Adipocyte (in vitro differentiated cells): ENCODE results near the gene SLC35F3.

Experiments used
- DNase-seq: peaks from one replicate; pipeline ENCODE4 v3.0.0-alpha.2; 2015; ENCODE audit warnings: low read depth
- H3K27me3 ChIP-seq: replicated peaks from 2 replicates; pipeline ENCODE4 v1.7.0; 2013; ENCODE audit warnings: mild to moderate bottlenecking, low read length, moderate library complexity; ENCODE audit not compliant: control insufficient read depth, insufficient read depth
- H3K36me3 ChIP-seq: 2 replicates; pipeline ENCODE4 v1.7.0; 2013; ENCODE audit warnings: low read length, mild to moderate bottlenecking, moderate library complexity; ENCODE audit not compliant: control insufficient read depth, insufficient read depth, severe bottlenecking
- H3K4me1 ChIP-seq: 2 replicates; pipeline ENCODE4 v1.7.0; 2013; ENCODE audit warnings: mild to moderate bottlenecking, low read length, moderate library complexity; ENCODE audit not compliant: control insufficient read depth, insufficient read depth
- H3K4me3 ChIP-seq: 2 replicates; pipeline ENCODE4 v1.7.0; 2013; ENCODE audit warnings: mild to moderate bottlenecking, low read length, moderate library complexity
- H3K9ac ChIP-seq: 2 replicates; pipeline ENCODE4 v1.7.0; 2013; ENCODE audit warnings: mild to moderate bottlenecking, low read length, moderate library complexity
- H3K9me3 ChIP-seq: 2 replicates; pipeline ENCODE4 v1.7.0; 2013; ENCODE audit warnings: mild to moderate bottlenecking, low read length, moderate library complexity; ENCODE audit not compliant: control insufficient read depth

SLC35F3 gene

DNA sequence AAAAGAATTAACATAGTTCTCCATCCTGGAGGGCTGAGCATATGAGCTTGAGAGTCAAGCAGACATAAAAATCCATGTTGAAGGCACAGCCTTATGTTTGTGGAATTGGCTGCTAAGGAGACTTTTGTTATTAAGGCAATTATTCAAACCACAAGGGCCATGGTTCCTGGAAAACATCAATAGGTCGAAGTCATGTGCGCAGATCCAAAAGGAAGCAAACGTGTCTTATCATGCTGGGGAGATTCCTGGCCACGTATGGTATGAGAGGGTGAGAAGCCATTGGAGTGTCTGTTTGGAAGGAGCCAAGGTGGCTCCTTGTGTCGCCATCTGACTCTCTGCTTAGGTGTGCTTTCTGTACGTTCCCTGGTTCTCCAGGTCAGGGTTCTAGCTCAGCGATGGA is 406.9 kb downstream of the SLC35F3 start:
- H3K4me1 ChIP-seq: peaks cover 4% of the 10 kb centered on the region
- no peak overlapping the region for H3K4me3 ChIP-seq
- H3K27me3 ChIP-seq: peaks cover 4% of the 10 kb centered on the region
- H3K9ac ChIP-seq: no peak overlapping the region
- DNase-seq: no peak
- H3K9me3 ChIP-seq: no peaks in the 10 kb centered on the region
- no peaks in the 10 kb centered on the region for H3K36me3 ChIP-seq

DNA sequence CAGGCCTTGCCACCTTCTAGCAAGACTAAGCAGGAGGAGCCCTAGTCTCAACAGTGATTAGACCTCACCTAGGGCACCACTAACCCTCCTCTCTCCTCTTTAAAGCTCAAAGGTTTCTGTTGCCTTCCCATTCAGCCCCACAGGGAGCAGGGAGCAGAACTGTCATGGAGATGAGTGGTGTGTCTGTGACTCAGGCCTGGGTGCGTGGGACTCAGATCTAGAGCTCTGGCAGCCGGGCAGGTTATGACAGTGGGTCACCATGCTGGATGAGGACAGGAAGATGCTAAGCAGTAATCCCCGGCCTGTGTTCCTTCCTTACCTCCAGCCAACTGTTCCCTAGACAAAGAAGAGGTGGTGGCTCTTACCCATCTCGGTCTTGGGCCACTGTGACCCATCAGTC is 408.7 kb downstream of the SLC35F3 start:
- H3K27me3 ChIP-seq: peaks cover 12% of the 10 kb centered on the region
- DNase-seq: no peak

DNA sequence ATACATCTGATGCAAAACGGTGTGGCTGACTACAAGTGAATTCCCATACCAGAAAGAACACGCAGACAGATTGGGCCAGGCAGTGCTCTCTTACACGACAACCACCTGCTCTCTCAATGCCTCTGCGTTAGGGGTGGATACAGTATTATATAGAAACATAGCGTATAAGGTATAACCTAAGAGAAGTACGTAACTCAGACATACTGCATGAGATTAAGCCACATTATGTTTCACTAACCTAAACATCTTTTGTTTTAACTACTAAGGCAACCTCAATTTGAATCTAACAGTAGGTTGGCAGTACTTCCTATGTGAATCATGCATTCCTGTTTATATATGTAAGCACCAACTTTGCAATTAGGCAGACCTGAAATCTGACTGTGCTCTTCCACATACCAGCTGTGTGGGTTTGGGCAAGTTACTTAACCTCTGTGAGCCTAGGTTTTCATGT is 410.6 kb downstream of the SLC35F3 start:
- Histone ChIP-seq H3K27me3 (peaks cover 23% of the 10 kb centered on the region), H3K4me1 (peaks cover 2% of the 10 kb centered on the region), H3K36me3 (no peaks in the 10 kb centered on the region), H3K9me3 (no peaks in the 10 kb centered on the region), H3K9ac (no peak overlapping the region), H3K4me3 (no peak overlapping the region)
- peak; percentile 46 for DNase-seq

More for the DNA sequence above, 408.7 kb downstream of the SLC35F3 start:
- Histone ChIP-seq H3K36me3 (no peaks in the 10 kb centered on the region), H3K4me1 (peaks cover 4% of the 10 kb centered on the region), H3K9ac (no peak overlapping the region), H3K9me3 (no peaks in the 10 kb centered on the region), H3K4me3 (no peak overlapping the region)

DNA sequence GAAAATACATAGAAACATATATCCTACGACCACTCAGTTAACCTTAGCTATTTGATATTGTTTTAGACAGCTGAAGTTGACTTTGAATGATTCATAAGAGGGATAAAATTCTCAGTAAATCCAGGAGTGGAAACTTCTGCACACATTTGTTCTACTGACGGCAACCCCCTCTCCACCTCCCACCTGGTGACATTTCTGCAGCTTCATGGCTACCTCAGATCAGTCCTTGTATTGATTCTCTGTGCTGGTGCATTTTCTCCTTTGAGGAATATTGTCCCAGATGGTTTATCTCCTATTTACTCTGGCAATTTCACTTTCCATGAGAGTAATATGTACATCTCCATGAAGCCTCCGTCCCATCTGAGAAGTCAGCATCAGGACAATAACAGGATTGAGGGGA is 411.1 kb downstream of the SLC35F3 start:
- Histone ChIP-seq H3K4me3 (no peak overlapping the region), H3K9me3 (no peaks in the 10 kb centered on the region), H3K36me3 (no peaks in the 10 kb centered on the region), H3K27me3 (peaks cover 27% of the 10 kb centered on the region), H3K9ac (no peak overlapping the region), H3K4me1 (no peaks in the 10 kb centered on the region)
- no peak for DNase-seq

DNA sequence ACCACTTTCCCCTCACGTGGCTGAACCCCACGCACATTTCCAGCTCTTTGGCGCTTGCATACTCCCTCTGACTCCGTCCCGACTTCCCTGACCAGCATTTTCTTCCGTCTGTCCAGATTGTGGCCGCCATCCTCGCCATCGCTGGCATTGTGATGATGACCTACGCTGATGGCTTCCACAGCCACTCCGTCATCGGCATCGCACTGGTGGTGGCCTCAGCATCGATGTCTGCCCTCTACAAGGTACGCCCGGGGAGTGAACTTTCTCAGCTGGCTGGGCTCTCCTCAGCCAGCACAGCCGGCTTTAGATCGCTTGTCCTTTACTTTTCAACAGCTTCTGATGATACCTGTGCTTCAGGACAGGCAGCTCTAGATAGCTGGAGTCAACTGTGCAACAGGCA is 412.0 kb downstream of the SLC35F3 start:
- H3K4me1 ChIP-seq: no peaks in the 10 kb centered on the region
- H3K9ac ChIP-seq: no peak overlapping the region
- H3K36me3 ChIP-seq: no peaks in the 10 kb centered on the region
- no peak for DNase-seq
- peaks cover 28% of the 10 kb centered on the region for H3K27me3 ChIP-seq
- H3K4me3 ChIP-seq: no peak overlapping the region
- H3K9me3 ChIP-seq: no peaks in the 10 kb centered on the region

DNA sequence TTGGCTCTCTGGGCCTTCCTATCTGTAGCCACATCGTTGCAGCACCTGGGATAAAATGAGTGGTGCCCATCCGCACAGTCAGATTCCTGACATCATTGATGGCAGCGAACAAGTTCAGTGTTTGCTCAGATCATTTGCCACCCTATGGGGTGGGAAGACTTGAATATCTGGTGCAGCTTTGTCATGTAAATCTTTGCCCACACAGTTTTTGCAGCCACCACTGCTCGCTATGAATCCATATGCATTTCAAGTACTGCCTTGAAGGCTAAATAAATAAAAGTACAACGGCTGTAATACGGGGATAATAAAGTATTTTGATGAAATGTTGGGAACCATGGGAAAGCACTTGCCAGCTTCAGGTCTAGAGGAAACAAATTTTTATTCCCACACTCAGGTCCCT is 412.5 kb downstream of the SLC35F3 start:
- Histone ChIP-seq H3K36me3 (no peaks in the 10 kb centered on the region), H3K9ac (no peak overlapping the region), H3K4me3 (no peak overlapping the region), H3K4me1 (no peaks in the 10 kb centered on the region), H3K9me3 (no peaks in the 10 kb centered on the region), H3K27me3 (peaks cover 29% of the 10 kb centered on the region)
- no peak for DNase-seq

DNA sequence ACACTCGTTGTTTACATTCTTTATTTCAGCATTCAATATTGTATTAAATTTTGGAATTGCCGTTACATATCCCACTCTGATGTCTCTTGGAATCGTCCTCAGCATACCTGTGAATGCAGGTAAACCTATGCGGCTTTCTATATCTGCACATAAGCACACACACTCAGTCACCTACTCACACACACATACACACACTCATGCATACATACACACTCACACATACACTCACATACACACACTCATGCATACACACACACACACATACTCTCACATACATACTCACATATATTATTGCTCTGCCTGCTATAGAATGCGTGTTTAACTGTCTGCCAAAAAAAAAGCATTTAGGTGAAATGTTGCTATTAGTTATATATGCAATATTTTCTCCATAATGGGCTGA is 415.6 kb downstream of the SLC35F3 start:
- Histone ChIP-seq H3K4me3 (no peak overlapping the region), H3K27me3 (peaks cover 57% of the 10 kb centered on the region), H3K4me1 (no peaks in the 10 kb centered on the region), H3K9me3 (no peaks in the 10 kb centered on the region), H3K9ac (no peak overlapping the region), H3K36me3 (no peaks in the 10 kb centered on the region)
- no peak for DNase-seq

DNA sequence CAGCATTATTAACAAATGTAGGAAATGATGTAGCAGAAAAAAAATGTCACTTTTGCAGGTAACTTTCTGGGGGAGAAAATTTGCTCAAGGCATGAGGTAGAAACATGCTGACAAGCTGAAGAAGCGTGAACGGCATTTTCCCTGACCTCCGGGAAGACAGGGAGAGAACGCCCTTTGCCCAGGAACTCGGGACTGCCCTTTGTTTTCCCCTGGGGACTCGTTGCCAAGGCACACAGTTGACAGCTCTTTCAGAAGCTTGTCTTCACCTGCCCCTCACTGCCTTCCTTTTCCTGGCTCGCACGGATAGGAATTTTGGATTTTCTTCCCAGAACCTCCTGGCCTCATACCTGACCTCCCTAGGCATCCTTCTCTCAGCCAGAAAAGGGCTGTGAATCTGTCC is 416.1 kb downstream of the SLC35F3 start:
- no peaks in the 10 kb centered on the region for H3K36me3 ChIP-seq
- H3K9ac ChIP-seq: no peak overlapping the region
- peaks cover 61% of the 10 kb centered on the region for H3K27me3 ChIP-seq
- H3K4me3 ChIP-seq: no peak overlapping the region
- H3K4me1 ChIP-seq: no peaks in the 10 kb centered on the region
- no peak for DNase-seq
- H3K9me3 ChIP-seq: no peaks in the 10 kb centered on the region

DNA sequence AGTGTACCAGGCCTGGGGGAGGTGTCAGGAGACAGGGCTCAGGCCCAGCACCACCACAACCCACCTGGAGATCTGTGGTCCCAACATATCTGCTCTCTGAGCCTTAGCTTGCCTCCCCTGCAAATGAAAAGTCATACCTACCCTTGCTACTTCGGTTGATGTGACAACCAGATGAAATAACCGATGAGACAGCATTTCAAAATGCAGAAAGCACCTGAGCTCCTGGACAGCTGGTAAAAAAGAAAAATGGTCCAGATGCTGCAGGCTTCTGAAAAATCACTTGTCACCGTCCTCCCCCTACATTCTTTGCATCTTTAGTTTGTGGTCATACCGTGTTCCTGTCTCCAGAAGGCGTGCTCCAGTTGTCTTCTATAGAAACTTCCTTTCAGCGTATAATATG is 416.8 kb downstream of the SLC35F3 start:
- no peak for DNase-seq
- Histone ChIP-seq H3K9ac (no peak overlapping the region), H3K36me3 (no peaks in the 10 kb centered on the region), H3K4me3 (no peak overlapping the region), H3K4me1 (no peaks in the 10 kb centered on the region), H3K9me3 (no peaks in the 10 kb centered on the region), H3K27me3 (peaks cover 64% of the 10 kb centered on the region)

DNA sequence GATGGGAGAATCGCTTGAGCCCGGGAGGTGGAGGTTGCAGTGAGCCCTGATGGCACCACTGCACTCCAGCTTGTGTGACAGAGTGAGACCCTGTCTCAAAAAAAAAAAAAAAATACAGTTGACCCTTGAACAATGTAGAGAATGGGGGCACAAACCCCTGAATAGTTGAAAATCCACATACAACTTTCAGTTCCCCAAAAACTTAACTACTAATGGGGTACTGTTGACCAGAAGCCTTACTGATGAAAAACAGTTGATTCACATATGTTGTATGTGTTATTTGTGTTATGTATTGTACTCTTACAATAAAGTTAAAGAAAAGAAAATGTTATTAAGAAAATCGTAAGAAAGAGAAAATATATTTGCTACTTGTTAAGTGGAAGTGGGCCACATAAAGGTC is 417.6 kb downstream of the SLC35F3 start:
- no peak overlapping the region for H3K4me3 ChIP-seq
- H3K9me3 ChIP-seq: no peaks in the 10 kb centered on the region
- peaks cover 8% of the 10 kb centered on the region for H3K4me1 ChIP-seq
- H3K27me3 ChIP-seq: peaks cover 61% of the 10 kb centered on the region
- no peak for DNase-seq
- no peaks in the 10 kb centered on the region for H3K36me3 ChIP-seq
- no peak overlapping the region for H3K9ac ChIP-seq

DNA sequence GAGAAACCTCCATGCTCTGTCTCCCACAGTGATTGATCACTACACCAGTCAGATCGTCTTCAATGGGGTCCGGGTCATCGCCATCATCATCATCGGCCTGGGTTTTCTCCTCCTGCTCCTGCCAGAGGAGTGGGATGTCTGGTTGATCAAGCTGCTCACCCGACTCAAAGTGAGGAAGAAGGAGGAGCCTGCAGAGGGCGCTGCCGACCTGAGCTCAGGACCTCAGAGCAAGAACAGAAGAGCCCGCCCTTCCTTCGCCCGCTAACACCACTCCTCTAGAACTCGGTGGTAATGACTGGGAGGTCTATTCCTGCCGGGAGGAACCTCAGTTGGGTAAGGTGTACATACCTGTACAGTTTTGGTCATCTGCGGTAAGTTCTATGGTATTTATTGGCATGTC is 418.5 kb downstream of the SLC35F3 start:
- H3K4me3 ChIP-seq: no peak overlapping the region
- peak; percentile 2 for DNase-seq

DNA sequence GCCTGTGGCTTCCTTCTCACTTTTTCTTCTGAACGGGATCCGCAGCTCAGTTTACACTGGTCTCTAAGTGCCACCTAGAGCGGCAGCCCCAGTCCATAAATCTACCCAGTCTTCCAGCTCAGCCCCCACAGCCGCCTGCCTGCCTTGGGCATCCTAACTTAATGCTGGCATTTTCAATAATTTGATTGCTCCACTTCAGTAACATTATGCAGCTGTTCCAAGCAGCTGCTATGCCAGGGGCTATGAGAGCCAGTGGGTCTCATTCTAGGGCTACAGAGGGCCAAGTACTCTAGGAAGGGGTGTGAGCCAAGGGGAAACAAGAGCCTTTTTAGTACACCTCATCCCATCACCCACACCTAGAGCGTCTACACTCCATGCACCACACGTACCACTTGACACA is 420.3 kb downstream of the SLC35F3 start:
- no peaks in the 10 kb centered on the region for H3K9me3 ChIP-seq
- H3K4me3 ChIP-seq: no peak overlapping the region
- no peak for DNase-seq
- peaks cover 47% of the 10 kb centered on the region for H3K27me3 ChIP-seq
- H3K4me1 ChIP-seq: peaks cover 12% of the 10 kb centered on the region
- no peak overlapping the region for H3K9ac ChIP-seq
- no peaks in the 10 kb centered on the region for H3K36me3 ChIP-seq

More for the DNA sequence above, 418.5 kb downstream of the SLC35F3 start:
- Histone ChIP-seq H3K9me3 (no peaks in the 10 kb centered on the region), H3K27me3 (peaks cover 58% of the 10 kb centered on the region), H3K36me3 (no peaks in the 10 kb centered on the region), H3K4me1 (peaks cover 12% of the 10 kb centered on the region), H3K9ac (no peak overlapping the region)
